Heart left ventricle (tissue), 13 donors: ENCODE measurements around the gene HPS3.

Source experiments
- CTCF ChIP-seq, 12 donors: fragments of 200-600 bp; sonication (generic) in 4 of 12; IDR thresholded peaks; one replicate each; pipeline versions ENCODE4 v1.5.0 to v1.8.0; 2018 to 2022; ENCODE audit warnings: antibody characterized with exemption in 12 of 12, mild to moderate bottlenecking in 5 of 12
- POLR2A ChIP-seq, 2 donors: fragments of 450-650 bp; IDR thresholded peaks; one replicate each; pipeline ENCODE4 v1.6.1; 2017; ENCODE audit warnings: antibody characterized with exemption in 2 of 2, mild to moderate bottlenecking in 2 of 2, moderate library complexity in 2 of 2
- donor health status: ischemic (EF 13 %, LVEDD 7.1; RV severe dilation, severe dysfunction).
- donor health status: DM: no; HTN: yes; CAD: no.
- donor health status: DM: no; HTN: no; CAD: no.
- donor health status: ischemic (EF 25% LVEDD 6.9; RV normal size, moderate dysfunction).
- donor health status: ischemic (EF 25% LVEDD 5.7; RV mildly dilated, moderate dysfunction).
- donor health status: ischemic (EF 35%, LVEDD 5.7; RV mildly dilated, moderate dysfunction).
- donor health status: nonischemic (EF 11% LVEDD 7.7; RV severe dilation, severe dysfunction).
- donor health status: DM: yes; HTN: yes; CAD: no.
- donor health status: PGD.
- donor health status: ischemic (EF 29% LVEDD 5.4; RV normal size, mild dysfunction).
- donor health status: nonischemic (EF 23%, LVEDD 6.1; RV moderate dilation, normal function).

- TF ChIP-seq CTCF (IDR thresholded peaks at IDR 0.05) (no peak), POLR2A (IDR thresholded peaks at IDR 0.05) (no peak)
Measured at GRCh38 chr3:149199474-149199873, 70.0 kb downstream of the HPS3 start.
